HCT116 (cell line): ENCODE results near the gene TGFBI.
A peak's percentile ranks its signal among the peaks of the same experiment; 100 is the strongest.

Experiments used
- CEBPB ChIP-seq: IDR thresholded peaks from 2 replicates; pipeline ENCODE4 v1.6.1; 2012; ENCODE audit warnings: low read depth
- EZH2phosphoT487 ChIP-seq: fragments of 200-600 bp; IDR thresholded peaks from 2 replicates; pipeline ENCODE4 v1.6.1; 2018; ENCODE audit warnings: antibody characterized with exemption, borderline replicate concordance
- FOSL1 ChIP-seq: IDR thresholded peaks from 2 replicates; pipeline ENCODE4 v1.6.1; 2012; ENCODE audit warnings: low read depth
- POLR2A ChIP-seq: IDR thresholded peaks from 2 replicates; pipeline ENCODE4 v1.7.0; 2011; ENCODE audit warnings: borderline replicate concordance; ENCODE audit not compliant: insufficient read depth, insufficient read length; ENCODE audit errors: extremely low read depth
- SIN3A ChIP-seq: IDR thresholded peaks from 2 replicates; pipeline ENCODE4 v1.6.1; 2012; ENCODE audit warnings: low read depth
- SP1 ChIP-seq: IDR thresholded peaks from 2 replicates; pipeline ENCODE4 v1.6.1; 2012; ENCODE audit warnings: low read depth
- TF ChIP-seq, protein P1 (sequence below), 3 experiments: fragments of 200-600 bp in 1 of 3; sonication (generic) in 1 of 3; IDR thresholded peaks in 2 of 3; conservative IDR thresholded peaks in 1 of 3; 2 replicates each; pipeline ENCODE4 v1.5.1; 2012 to 2017; ENCODE audit warnings: low read depth in 2 of 3, low read length in 2 of 3, antibody characterized with exemption in 1 of 3, borderline replicate concordance in 1 of 3, control low read depth in 1 of 3, mild to moderate bottlenecking in 1 of 3, mixed read lengths in 1 of 3, mixed run types in 1 of 3, moderate library complexity in 1 of 3; ENCODE audit not compliant: insufficient read depth in 1 of 3

DNA sequence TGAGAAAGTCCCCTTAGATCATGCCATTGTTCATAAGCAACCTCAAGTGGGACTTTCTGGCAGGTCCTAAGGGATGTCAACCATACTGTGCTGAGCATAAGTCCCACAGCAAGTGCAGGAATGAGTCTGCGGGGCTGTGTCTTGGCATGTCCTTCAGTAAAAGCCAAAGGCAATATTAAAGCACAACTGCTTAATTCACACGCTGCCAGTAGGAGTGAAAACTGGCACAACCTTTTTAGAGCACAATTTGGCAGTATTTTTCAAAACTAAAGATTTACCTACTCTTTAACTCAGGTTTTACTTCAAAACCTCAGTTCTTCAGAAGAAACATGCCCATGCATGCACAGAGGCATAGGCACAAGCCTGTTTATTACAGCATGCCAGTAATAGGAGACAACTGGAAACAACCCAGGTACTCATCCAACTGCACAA is 79.4 kb downstream of the TGFBI start:
- TF ChIP-seq SIN3A (no peak), CEBPB (no peak), EZH2phosphoT487 (no peak), POLR2A (no peak), SP1 (no peak), FOSL1 (no peak)
- TF ChIP-seq, protein P1, sequence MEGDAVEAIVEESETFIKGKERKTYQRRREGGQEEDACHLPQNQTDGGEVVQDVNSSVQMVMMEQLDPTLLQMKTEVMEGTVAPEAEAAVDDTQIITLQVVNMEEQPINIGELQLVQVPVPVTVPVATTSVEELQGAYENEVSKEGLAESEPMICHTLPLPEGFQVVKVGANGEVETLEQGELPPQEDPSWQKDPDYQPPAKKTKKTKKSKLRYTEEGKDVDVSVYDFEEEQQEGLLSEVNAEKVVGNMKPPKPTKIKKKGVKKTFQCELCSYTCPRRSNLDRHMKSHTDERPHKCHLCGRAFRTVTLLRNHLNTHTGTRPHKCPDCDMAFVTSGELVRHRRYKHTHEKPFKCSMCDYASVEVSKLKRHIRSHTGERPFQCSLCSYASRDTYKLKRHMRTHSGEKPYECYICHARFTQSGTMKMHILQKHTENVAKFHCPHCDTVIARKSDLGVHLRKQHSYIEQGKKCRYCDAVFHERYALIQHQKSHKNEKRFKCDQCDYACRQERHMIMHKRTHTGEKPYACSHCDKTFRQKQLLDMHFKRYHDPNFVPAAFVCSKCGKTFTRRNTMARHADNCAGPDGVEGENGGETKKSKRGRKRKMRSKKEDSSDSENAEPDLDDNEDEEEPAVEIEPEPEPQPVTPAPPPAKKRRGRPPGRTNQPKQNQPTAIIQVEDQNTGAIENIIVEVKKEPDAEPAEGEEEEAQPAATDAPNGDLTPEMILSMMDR (IDR thresholded peaks at IDR 0.05 in 2 of 3, conservative IDR thresholded peaks at IDR 0.05 in 1 of 3; ENCODE audit: borderline replicate concordance in 1 of 3, insufficient read depth in 1 of 3, low read depth in 2 of 3, low read length in 2 of 3): 0 out of 6 replicates have a peak, but pooled peaks of 1 of the 3 experiments have one; percentile 1
